ENCODE results near the gene CD86. TPM values are rescaled to one million over a fixed set of nuclear protein-coding genes. Genes with fewer than 3 reads are reported as not detected.

CD86 gene
- total RNA-seq, 4 donors from 2014 or later, result 1.8 to 7.5 (median 4.2) TPM

DNA sequence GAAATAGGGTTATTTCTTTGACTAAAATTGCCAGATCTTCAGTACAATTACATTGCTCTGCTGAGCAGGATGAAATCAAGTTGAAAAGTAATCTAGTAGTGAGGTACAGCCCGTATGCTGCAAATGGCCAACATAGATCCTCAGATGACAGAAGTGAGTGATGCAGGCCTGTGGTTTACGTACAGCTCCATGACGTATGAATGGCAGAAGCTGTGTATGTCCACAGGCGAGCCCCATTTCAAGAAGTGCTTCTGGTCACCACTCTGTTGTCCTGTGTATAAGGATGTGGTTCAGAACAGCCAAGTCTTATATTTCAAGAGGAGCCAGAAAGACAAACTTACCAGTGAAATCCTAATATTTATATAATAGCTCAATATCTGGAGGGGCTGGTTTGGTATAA lies 9.2 kb downstream of the CD86 start:
- intact Hi-C loops (cut with DNase I), result no loop called here
- TF ChIP-seq, protein P1, sequence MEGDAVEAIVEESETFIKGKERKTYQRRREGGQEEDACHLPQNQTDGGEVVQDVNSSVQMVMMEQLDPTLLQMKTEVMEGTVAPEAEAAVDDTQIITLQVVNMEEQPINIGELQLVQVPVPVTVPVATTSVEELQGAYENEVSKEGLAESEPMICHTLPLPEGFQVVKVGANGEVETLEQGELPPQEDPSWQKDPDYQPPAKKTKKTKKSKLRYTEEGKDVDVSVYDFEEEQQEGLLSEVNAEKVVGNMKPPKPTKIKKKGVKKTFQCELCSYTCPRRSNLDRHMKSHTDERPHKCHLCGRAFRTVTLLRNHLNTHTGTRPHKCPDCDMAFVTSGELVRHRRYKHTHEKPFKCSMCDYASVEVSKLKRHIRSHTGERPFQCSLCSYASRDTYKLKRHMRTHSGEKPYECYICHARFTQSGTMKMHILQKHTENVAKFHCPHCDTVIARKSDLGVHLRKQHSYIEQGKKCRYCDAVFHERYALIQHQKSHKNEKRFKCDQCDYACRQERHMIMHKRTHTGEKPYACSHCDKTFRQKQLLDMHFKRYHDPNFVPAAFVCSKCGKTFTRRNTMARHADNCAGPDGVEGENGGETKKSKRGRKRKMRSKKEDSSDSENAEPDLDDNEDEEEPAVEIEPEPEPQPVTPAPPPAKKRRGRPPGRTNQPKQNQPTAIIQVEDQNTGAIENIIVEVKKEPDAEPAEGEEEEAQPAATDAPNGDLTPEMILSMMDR (IDR thresholded peaks at IDR 0.05), result no peak
- TF ChIP-seq POLR2AphosphoS5 (IDR thresholded peaks at IDR 0.05) (no peak), EP300 (IDR thresholded peaks at IDR 0.05) (no peak), POLR2A (IDR thresholded peaks at IDR 0.05; ENCODE audit: low read depth) (no peak)
- no peaks in the 10 kb centered on the region for H3K36me3 ChIP-seq
- H3K4me1 ChIP-seq, result no peaks in the 10 kb centered on the region
- H3K4me3 ChIP-seq, result no peak overlapping the region
- 66% methylated on average over 4 of the region's 4 CpGs for WGBS
- no peaks in the 10 kb centered on the region for H3K27me3 ChIP-seq
- no peaks in the 10 kb centered on the region for H3K9me3 ChIP-seq
- no peak overlapping the region for H3K27ac ChIP-seq (replicated peaks in 1 of 4)
- DNase-seq (ENCODE audit: extremely low spot score), result no peak

DNA sequence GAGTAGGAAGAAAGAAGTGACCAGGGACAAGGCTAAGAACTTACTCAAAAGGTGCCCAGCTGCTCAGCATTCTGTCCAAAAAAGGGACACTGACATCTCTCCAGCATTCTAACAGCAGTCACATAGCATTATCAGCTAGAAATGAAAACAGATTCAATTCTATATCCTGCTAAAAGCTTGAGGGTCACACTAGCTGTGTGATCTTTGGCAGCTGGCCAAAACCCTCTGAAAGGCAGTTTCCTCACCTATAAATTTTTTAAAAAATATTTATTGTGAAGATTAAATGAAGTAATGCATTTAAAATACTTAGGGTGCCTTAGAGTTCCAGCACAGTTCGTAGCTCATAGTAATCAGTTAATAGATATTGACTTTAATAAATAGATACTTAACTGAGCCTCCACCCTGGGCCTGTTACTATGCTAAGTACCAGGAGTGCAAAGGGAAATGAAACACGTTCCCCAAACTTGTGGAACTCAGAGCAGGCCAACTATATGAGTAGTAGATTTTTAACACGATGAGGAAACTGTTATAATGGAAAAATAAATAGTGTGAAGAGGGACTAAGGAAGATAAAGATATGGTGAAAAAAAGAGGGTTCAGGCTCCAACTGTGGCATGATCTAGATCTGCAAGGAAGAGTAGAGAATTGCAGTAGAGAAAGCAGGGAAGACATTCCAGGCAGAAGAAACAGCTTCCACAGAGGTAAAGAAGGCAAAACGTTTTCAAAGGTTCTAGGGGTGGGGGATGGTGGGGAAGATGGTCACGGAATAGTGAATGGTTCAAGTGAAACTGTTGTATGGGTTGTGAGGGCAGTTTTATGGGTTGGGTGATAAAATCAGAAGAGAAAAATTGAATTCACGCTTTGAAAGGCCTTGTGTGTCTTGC lies 11.4 kb downstream of the CD86 start:
- intact Hi-C loops (cut with DNase I), result no loop called here
- 48% methylated on average over 6 of the region's 6 CpGs for WGBS

DNA sequence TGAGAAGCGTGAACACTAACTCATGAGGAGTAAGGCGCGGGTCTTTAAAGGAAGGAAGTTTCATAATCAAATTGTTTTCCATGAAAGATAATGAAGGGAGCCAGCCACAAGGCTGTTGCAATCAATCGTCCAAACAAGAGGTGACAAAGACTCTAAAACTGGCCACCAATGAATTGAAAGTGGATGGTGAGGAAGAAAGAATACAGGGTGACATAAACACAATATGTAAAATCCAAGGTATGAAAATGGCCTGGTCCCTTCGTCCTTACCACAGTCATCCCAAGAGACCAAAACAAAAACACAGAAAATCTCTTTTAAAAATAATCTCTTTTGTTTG lies 12.0 kb downstream of the CD86 start:
- DNase-seq (ENCODE audit: extremely low spot score), result no peak
- intact Hi-C loops (cut with DNase I), result no loop called here
- Histone ChIP-seq H3K27ac (replicated peaks in 1 of 4) (no peak overlapping the region), H3K27me3 (no peaks in the 10 kb centered on the region), H3K4me1 (no peaks in the 10 kb centered on the region), H3K4me3 (no peak overlapping the region), H3K9me3 (no peaks in the 10 kb centered on the region), H3K36me3 (no peaks in the 10 kb centered on the region)
- WGBS, result 69% methylated on average over 5 of the region's 5 CpGs
- TF ChIP-seq POLR2AphosphoS5 (IDR thresholded peaks at IDR 0.05), result no peak
- TF ChIP-seq POLR2A (IDR thresholded peaks at IDR 0.05; ENCODE audit: low read depth), result no peak
- TF ChIP-seq, protein P1 (IDR thresholded peaks at IDR 0.05), result no peak
- TF ChIP-seq EP300 (IDR thresholded peaks at IDR 0.05), result no peak

More for the DNA sequence above, 11.4 kb downstream of the CD86 start:
- Histone ChIP-seq H3K27ac (replicated peaks in 1 of 4) (no peak overlapping the region), H3K36me3 (no peaks in the 10 kb centered on the region), H3K27me3 (no peaks in the 10 kb centered on the region), H3K4me3 (no peak overlapping the region), H3K4me1 (no peaks in the 10 kb centered on the region), H3K9me3 (no peaks in the 10 kb centered on the region)
- TF ChIP-seq EP300 (IDR thresholded peaks at IDR 0.05) (no peak), POLR2A (IDR thresholded peaks at IDR 0.05; ENCODE audit: low read depth) (no peak), POLR2AphosphoS5 (IDR thresholded peaks at IDR 0.05) (no peak)
- TF ChIP-seq, protein P1 (IDR thresholded peaks at IDR 0.05), result no peak
- no peak for DNase-seq (ENCODE audit: extremely low spot score)

DNA sequence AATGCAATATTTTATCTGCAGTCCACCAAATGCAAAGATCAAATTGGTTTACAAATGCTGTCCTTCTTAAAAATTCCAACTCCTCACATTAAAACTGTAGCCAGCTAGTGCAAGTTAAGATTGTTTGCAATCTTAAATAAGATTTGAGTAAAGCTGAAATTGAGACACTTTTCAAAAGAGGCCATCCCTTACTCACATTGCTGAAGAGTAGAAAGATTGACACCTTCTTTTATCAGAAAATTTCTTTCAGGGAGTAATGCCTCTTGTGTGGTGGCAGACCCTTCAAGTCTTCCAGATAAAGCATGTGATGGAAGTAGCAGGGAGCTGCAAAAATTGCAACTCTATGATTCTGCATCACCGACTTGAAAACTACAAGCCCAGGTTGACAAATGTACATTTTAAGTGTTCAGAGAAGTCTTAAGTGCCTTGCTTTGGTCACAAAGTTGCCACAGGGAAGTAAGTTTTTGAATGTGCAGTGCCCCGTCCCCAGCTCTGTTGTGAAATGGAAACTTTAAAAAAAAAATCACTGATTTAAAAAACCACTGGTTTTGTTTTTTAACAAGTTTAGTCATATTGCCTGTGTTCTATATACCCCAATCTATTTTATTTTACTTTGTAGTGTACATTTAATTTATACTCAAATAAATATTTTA lies 12.6 kb downstream of the CD86 start:
- Histone ChIP-seq H3K9me3 (no peaks in the 10 kb centered on the region), H3K4me1 (no peaks in the 10 kb centered on the region), H3K4me3 (no peak overlapping the region), H3K27me3 (no peaks in the 10 kb centered on the region), H3K27ac (replicated peaks in 1 of 4) (no peak overlapping the region), H3K36me3 (no peaks in the 10 kb centered on the region)
- WGBS, result 79% methylated on average over 2 of the region's 2 CpGs
- intact Hi-C loops (cut with DNase I), result no loop called here
- no peak for DNase-seq (ENCODE audit: extremely low spot score)
- TF ChIP-seq POLR2AphosphoS5 (IDR thresholded peaks at IDR 0.05) (no peak), POLR2A (IDR thresholded peaks at IDR 0.05; ENCODE audit: low read depth) (no peak), EP300 (IDR thresholded peaks at IDR 0.05) (no peak)
- TF ChIP-seq, protein P1 (IDR thresholded peaks at IDR 0.05), result no peak

All from esophagus muscularis mucosa (tissue), 4 donors.